M059J (cell line): Measurements from ENCODE around the gene HS3ST3A1. TPM values are rescaled to one million over a fixed set of nuclear protein-coding genes. Genes with fewer than 3 reads are reported as not detected.
A peak's percentile ranks its signal among the peaks of the same experiment; 100 is the strongest.

Experiments used
- DNase-seq: peaks from one replicate; pipeline ENCODE4 v3.0.0-alpha.2; 2012; ENCODE audit warnings: low read depth
- total RNA-seq: library from RNA; depleted of rRNA; stranded (reverse); fragments of >200 nt; shearing (Covaris generic); gene quantifications from 2 replicates; pipeline ENCODE4 v1.2.3, GENCODE V29; 2014

Gene HS3ST3A1
- total RNA-seq, 1 experiment from 2014 or later, result 1.8 TPM

DNA sequence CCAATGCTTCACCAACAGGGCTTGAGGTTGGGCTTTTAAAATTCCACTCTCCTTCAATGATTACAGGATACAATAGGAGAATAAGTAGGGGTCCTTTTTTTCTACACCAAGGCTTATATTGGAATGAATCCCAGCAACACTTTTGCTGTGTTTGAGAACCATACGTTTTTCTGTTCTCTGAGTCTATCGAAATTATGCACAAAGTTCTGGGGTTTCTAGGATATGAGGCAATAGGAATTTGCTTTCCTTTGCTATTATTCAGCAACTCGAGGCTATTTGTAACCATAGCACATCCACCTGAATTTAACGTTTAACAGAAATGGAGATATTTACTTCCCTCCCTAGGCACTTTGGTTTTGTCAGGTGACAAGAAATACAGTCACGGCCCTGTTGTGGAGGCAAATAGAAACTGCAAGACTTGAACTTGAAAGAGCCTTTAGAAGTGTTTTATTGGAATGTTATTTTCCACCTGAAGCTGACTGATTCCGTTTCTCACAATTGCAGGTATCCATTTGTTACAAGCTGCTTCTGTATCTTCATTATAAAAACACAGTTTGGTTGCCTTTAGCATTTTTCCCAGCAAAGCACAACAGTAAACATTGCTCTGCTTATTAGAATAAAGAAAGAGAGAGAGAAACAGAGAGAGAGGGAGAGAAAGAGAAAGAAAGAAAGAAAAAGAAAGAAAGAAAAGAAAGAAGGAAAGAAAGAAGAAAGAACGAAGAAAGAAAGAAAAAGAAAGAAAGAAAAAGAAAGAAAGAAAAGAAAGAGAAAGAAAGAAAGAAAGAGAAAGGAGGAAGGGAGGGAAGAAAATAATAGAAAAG is 109.6 kb downstream of the HS3ST3A1 start:
- no peak for DNase-seq

DNA sequence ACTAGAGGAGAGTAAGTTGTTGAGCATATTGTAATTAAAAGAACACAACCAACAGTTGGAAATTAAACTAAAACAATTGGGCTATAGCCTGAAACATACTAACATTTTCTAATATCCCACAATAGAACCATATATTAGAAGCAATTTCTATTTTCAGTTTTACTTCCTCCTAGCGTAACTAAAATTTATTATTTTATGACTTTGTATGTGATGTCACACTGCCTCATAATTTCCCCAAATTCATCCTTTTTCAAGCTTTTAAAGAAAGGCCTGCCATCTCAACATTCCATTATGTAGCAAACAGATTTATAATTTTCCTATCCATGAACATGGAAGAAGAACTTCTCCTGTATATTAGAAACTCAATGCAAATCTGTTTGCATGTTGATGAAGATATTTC is 110.2 kb downstream of the HS3ST3A1 start:
- DNase-seq, result no peak

DNA sequence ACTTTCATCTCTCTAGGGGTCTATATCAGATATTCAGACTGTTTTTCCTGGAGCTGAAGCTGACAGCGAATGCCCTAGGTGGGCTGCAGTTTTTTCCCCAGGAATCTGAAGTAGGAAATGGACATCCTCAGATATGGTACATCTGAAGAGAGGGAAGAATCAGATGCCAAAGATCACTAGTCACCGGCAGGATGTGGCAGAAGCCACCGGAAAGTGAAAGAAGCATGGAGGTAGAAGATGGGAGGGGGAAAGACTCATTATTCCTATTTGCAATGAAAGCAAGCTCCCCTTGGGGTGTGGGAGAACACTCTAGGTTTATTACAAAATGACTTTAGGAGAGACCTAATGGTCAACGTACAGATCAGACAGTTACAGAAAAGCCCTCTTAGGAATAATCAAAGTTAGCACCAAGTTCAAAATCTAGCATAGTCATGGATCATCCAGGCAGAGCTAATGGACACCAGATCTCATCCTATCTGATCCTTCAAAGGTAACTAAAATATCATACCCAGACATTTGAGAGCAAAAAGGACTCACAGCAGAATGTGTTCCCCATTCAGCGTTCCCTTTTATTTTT is 110.7 kb downstream of the HS3ST3A1 start:
- peak; percentile 65 for DNase-seq

DNA sequence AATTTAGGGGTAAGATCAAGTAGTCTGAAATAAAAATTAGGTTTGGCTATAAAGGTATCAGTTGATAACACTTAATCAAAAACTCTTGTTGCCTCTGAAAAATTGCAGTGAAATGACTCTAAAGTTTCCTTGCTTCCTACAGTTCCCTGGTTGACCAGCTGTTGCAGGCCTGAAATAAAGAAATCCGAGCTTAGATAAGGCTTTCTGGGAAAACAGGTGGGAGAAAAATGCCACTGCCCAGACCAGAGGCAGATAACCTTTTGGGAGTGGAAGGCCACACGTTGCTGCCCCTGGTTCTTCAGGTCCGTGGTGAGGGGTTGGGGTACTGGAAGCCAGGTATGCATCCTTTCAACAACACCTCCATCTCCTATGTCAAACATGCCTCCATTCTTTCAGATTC is 111.3 kb downstream of the HS3ST3A1 start:
- DNase-seq, result no peak

DNA sequence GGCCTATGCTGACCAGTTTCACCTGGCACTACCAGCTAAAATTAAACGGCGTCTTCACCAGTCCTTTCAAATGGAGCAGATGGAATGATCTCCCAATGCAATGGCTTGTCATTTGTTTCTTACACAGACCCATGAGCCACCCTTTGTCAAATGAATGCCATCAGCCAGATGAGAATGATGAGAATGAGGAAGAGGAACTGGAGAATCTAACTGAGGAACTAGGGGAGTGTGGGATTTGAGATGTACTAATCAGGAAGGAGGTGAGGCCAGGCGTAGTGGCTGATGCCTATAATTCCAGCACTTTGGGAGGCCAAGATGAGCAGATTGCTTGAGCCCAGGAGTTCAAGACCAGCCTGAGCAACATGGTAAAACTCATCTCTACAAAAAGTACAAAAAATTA is 116.4 kb downstream of the HS3ST3A1 start:
- no peak for DNase-seq

DNA sequence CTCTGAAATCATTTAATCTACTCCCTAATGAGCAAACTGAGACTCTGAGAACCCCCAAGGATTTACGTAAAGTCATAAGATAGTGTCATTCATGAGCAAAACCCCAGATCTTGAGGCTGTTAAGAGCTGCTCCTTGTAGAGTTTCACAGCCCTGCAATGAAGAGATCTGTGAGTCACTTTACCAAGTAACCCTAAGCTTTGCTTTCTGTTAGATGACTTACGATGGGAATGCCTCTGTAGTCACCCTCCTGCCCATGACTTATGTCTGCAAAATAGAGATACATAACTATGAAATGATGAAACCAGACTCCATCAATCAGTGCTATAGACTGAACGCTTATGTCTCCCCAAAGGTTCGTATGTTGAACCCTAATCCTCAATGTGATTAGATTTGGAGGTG is 117.7 kb downstream of the HS3ST3A1 start:
- DNase-seq, result no peak

DNA sequence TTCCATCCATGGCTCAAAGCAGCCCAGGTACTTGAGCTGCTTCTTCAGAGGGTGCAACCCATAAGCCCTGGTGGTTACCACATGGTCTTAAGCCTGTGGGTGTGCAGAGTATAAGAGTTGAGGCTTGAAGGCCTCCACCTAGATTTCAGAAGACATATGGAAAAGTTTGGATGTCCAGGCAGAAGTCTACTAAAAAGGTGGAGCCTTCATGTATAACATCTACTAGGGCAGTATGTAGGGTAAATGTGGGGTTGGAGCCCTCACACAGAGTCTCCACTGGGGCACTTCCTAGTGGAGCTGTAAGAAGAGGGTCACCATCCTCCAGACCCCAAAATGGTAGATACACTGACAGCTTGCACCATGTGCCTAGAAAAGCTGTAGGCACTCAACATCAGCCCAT is 120.9 kb downstream of the HS3ST3A1 start:
- DNase-seq, result no peak

DNA sequence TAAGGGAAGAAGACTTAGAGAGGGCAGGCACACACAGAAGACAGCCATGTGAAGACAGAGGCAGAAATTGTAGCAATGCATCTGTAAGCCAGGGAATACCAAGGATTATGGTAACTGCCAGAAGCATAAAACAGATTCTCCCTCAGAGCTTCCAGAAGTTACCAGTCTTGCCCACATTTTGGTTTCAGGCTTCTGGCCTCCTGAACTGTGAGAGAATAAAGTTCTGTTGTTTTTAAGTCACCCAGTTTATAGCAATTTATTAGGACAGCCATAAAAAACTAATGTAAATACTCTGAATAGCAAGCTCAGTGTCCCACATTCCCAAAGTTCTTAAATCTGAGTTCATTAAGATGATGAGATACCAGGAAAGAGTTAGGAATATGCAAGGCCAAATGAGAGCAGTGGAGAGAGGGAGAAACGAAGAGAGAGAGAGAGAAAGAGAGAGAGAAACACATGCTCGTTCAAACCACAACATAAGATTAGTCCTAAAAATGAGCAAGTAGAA is 123.4 kb downstream of the HS3ST3A1 start:
- DNase-seq, result no peak

DNA sequence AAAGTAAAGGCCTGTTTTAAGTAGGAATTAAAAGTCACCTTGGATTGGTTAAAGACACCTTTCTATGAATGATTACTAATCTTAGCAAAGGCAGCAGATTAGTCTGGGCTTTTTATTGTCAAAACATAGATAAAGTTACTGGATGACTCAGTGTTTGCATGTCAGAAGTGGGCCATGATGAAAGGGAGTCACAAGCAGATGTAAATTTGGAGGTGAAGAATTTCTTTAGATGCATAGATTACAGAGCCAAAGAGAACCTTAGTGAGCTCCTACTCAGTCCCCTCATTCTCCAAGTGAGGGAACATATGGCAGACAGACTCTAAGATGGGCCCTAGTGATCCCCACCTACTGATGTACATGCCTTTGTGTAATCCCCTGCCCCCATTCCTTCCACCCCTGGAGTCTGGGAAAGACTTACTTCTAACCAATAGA is 124.5 kb downstream of the HS3ST3A1 start:
- DNase-seq, result peak; percentile 61

DNA sequence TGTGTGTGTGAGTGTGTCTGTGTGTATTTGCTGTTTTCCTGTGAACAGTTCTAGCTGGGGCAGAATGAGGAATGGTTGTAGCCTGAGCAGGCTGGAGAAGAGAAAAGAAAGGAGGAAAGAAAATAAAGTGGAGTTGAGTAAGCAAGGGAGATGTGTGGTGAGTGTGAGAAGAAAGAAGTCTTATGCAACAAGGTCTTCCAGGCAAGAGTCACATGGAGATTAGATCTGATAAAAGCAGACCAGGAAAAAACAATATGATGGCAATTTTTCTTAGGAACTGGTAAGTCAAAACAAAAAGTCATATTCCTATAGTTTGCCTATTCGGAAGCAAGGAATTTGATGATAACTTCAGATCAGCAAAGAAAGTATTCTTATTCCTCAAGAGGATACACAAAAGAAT is 125.0 kb downstream of the HS3ST3A1 start:
- DNase-seq, result peak; percentile 33

DNA sequence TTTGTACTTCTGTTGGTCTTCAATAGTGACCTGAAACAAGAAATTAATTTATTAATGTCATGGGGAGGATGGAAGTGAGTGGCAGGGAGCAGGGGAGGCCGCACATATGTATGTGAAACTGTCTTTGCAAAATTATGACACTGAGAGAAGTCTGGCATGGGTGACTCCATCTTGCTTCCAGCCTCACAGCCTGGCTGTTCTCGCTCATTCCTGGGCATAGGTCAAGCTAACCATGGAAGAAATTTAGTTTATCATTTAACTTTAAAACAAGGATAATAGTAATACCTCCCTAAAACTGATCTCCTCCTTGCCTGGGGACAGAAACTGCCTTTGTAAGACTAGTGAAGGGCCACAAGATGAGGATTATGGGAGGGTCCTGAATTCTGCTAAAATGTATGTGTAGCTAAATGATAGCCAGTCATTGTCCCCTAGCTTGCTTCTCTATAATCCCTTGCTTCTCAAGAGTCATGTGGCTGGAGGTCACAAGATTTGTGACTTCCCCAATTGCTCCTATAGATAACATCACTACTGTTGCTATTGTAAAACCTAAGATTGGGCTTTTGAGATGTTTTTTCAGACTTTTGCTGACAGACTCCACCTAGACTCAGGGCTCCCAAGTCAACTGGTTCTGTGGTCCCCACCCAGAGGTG is 126.0 kb downstream of the HS3ST3A1 start:
- no peak for DNase-seq

DNA sequence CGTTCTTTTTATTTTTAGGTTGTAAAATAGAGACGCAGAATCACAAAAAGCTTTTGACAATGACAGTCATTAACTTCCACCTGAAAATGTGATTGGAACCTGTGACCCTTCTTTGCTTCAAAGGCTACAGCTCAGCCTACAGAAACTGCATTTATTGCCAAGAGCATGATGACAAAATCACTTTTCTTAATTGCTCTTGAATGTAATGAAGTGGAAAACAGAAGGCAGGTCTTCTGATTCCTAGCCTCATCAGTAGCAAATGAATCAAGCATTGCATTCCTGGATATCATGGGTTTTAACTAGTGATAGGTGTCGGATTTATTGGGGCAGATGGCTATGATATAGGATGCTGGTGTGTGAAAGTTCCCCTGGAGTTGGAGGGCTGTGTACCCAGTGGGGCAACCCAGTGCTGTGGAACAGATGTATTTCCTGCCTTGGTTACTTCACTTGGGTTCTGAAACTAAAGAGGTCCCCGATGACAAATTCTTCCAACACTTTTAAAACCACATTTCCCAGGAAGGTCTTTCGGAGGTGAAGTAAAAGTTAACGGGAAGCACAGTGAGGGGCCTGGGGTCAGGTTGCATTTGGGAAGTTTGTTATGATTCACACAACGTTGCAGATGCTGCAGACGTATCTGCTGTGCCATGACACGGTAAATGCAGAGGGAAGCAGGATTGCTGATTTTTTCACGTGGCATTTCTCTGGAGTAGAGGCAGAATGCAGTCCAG is 127.5 kb downstream of the HS3ST3A1 start:
- DNase-seq, result peak; percentile 58

DNA sequence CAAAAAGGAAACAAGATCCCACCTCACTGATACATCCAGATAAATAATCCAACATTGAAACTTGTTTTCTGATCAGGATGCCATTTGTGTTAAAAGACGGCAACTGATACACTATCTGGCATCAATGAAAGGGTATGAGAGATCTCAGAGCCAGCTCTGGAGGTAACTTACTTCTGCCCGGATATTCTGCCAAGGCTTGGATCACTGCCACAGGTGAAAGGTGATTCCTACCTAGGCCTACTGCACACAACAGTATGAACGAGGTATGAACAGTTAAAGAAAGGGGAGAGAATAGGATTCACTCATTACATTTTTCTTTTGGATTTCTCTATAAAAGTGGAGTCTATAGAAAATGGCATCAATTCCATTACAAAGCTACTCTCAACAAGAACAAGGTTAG is 136.1 kb downstream of the HS3ST3A1 start:
- no peak for DNase-seq

DNA sequence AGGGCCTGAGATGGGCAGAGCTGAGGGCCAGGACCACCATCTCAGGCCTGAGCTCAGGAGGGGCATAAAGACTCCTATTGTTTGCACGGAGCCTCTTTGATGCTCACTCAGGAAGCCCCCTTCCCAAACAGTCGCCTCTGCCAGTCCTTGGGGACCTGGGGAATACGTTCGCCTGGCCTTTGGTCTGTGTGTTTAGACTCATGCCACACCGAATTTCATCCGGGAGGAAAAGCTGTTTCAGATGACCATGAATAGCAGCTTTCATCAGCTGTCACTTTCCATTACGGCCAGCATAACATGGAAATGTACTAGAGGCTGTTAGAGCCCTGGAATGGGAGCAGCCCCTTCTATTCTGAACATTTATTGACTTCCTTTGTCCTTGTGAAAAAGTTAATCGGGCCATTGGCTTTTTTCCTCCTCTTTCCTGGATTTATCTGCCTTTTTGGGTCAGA is 139.0 kb downstream of the HS3ST3A1 start:
- no peak for DNase-seq

DNA sequence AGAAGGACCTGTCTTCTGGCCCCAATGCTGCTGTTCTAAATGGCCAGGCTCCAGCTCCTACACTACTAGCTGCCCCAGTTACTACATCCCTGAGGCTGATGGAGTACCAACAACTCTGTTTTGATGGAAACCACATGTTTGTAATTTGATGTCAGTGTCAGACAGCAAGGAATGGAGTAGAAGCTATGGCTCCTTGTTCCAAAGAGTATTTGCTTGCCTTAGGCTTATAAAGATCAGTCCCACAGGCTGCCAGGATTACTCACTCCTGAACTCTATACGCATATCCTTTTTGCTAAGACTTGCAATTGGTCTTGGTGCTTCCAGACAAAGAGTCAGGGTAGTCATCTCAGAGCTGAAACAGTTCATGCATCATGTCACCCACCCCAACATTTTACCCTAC is 139.6 kb downstream of the HS3ST3A1 start:
- peak; percentile 43 for DNase-seq

DNA sequence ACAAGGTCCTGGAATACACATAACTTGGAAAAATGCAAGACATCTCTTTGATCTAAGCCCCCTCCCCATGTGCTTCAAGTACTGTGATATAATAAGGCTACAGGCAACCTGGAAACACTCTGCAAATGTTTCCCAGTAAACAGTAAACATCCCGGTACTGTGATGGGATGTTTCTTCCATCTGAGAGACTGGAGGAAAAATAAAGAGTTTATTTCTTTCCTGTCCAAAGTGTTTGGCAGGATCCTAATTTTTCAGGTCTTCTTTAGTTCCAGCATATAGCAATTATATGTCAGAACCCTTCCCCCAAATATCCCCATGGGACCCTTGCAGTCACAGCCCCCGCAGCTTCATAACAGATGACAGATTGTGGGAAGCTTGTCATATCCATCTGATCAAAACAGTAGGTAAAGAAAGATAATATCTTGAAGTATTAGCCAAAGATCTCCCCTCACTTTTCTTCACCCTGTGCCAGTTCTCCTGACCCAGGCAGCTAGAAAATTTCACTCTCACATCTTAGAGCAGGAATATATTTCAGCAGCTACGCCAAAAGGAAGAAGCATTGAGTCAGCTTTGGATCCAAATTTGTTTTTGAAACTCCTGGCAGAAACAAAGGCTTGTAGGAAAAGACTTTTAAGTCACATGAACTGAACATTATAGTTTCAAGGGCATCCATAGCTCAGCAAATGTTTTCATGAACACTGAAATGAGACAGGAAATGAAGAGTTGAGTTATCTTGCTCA is 141.3 kb downstream of the HS3ST3A1 start:
- DNase-seq, result no peak

DNA sequence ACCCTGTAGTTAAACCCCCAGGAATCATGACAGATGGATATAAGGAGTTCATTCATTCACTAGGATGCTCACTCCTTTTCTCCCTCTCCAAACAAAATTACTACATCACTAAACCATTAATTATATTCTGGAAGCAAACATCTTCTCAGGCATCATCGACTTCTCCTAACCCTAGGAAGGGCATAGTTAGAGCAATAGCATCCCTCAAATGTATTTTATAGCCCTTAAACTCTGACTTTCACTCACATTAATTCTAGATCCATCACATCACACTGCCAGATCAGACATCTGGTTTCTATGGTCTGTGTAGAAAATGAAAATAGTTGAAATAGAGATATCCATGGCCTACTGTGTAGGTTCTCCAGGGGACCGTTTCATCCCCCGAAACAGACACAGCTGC is 143.9 kb downstream of the HS3ST3A1 start:
- no peak for DNase-seq
